GM19099 (cell line): ENCODE data around the gene ATXN7L3.

Source experiments
- POLR2A ChIP-seq: IDR thresholded peaks from 3 replicates; pipeline ENCODE4 v1.6.1; 2011; ENCODE audit warnings: low read depth; ENCODE audit not compliant: insufficient read length; ENCODE audit errors: extremely low read depth

Gene ATXN7L3

GRCh38 chr17:44210342-44211192 lies 10.9 kb upstream of the ATXN7L3 start:
- TF ChIP-seq POLR2A: peak; percentile 56

GRCh38 chr17:44209786-44210341 lies 10.2 kb upstream of the ATXN7L3 start:
- TF ChIP-seq POLR2A: no peak

GRCh38 chr17:44207743-44208142 lies 8.1 kb upstream of the ATXN7L3 start:
- TF ChIP-seq POLR2A: no peak

- TF ChIP-seq POLR2A: no peak
These were observed 7.6 kb upstream of the ATXN7L3 start for GRCh38 chr17:44207319-44207718.

GRCh38 chr17:44206825-44207155 lies 7.1 kb upstream of the ATXN7L3 start:
- TF ChIP-seq POLR2A: no peak

- peak; percentile 6 for TF ChIP-seq POLR2A
These were observed 6.5 kb upstream of the ATXN7L3 start for GRCh38 chr17:44205962-44206824.

- peak; percentile 0 for TF ChIP-seq POLR2A
These were observed 4.8 kb upstream of the ATXN7L3 start for GRCh38 chr17:44204441-44204882.

GRCh38 chr17:44203731-44204440 lies 4.2 kb upstream of the ATXN7L3 start:
- TF ChIP-seq POLR2A: peak; percentile 9

- TF ChIP-seq POLR2A: no peak
These were observed 3.1 kb upstream of the ATXN7L3 start for GRCh38 chr17:44202756-44203155.

- TF ChIP-seq POLR2A: peak; percentile 69
These were observed 933 bp upstream of the ATXN7L3 start for GRCh38 chr17:44200478-44201155.

GRCh38 chr17:44198721-44199552 lies 747 bp downstream of the ATXN7L3 start:
- TF ChIP-seq POLR2A: peak; percentile 61

GRCh38 chr17:44197980-44198720 lies 1.5 kb downstream of the ATXN7L3 start:
- TF ChIP-seq POLR2A: no peak

- TF ChIP-seq POLR2A: no peak
These were observed 2.6 kb downstream of the ATXN7L3 start for GRCh38 chr17:44197107-44197506.
